H1 (cell line): Measurements from ENCODE around the gene PLEKHN1. TPM values are rescaled to one million over a fixed set of nuclear protein-coding genes. Genes with fewer than 3 reads are reported as not detected.

Experiments used
- ATF3 ChIP-seq: IDR thresholded peaks from 2 replicates; pipeline ENCODE4 v1.6.1; 2011; ENCODE audit warnings: low read depth, mild to moderate bottlenecking, low read length; ENCODE audit not compliant: insufficient read depth
- CBX8 ChIP-seq: fragments of 300-800, 300-1000 bp; sonication (generic); IDR thresholded peaks from 2 replicates; pipeline ENCODE4 v1.7.1; 2016; ENCODE audit warnings: low read depth, low read length, borderline replicate concordance
- CEBPB ChIP-seq: IDR thresholded peaks from 2 replicates; pipeline ENCODE4 v1.6.1; 2012; ENCODE audit warnings: low read depth, low read length
- JUN ChIP-seq: IDR thresholded peaks from 2 replicates; pipeline ENCODE4 v1.6.1; 2011; ENCODE audit warnings: low read depth, mild to moderate bottlenecking, improper control_type of control experiment, low read length
- JUND ChIP-seq: IDR thresholded peaks from 2 replicates; pipeline ENCODE4 v1.6.1; 2011; ENCODE audit warnings: mild to moderate bottlenecking, improper control_type of control experiment, low read length
- KDM1A ChIP-seq: fragments of 200-600, 300-600 bp; sonication (generic); IDR thresholded peaks from 2 replicates; pipeline ENCODE4 v1.7.1; 2016; ENCODE audit warnings: mild to moderate bottlenecking, low read length, borderline replicate concordance
- NRF1 ChIP-seq: IDR thresholded peaks from 2 replicates; pipeline ENCODE4 v1.6.1; 2011; ENCODE audit warnings: mild to moderate bottlenecking, low read depth, low read length, improper control_type of control experiment
- TAF7 ChIP-seq: optimal IDR thresholded peaks from 2 replicates; pipeline ENCODE3; 2011; ENCODE audit warnings: low read depth, mild to moderate bottlenecking, inconsistent platforms, low read length, moderate library complexity, borderline replicate concordance
- TBP ChIP-seq: IDR thresholded peaks from 2 replicates; pipeline ENCODE4 v1.6.1; 2011; ENCODE audit warnings: low read depth, low read length, improper control_type of control experiment
- polyA plus RNA-seq, 7 experiments: library from polyadenylated mRNA; depleted of rRNA in 3 of 7; stranded (reverse) in 5 of 7; unstranded in 2 of 7; fragments of >200 nt in 5 of 7; fragments of 200-250 nt in 2 of 7; gene quantifications; 1 replicate in 5 of 7; 2 replicates in 1 of 7; 4 replicates in 1 of 7; pipeline versions ENCODE4 v1.2.1 to v1.2.3, GENCODE V29; 2011 to 2013; ENCODE audit warnings: missing spikeins in 2 of 7, mixed read lengths in 2 of 7
- total RNA-seq: library from RNA; stranded (reverse); fragmentation: NEBNext Ultra II Directional; extraction: Animal tissue kit (Norgen Biotek cat#: 25700); gene quantifications from 2 replicates; pipeline ENCODE4 v1.2.1, GENCODE V29; 2021
- TF ChIP-seq, protein P1 (sequence below): IDR thresholded peaks from 2 replicates; pipeline ENCODE4 v1.6.1; 2012; ENCODE audit warnings: inconsistent platforms

PLEKHN1 gene
- total and polyA plus RNA-seq, 2 of the 8 experiments (the other 6 are each of a cell fraction or from before 2014, with no cell fraction given): 0.39 to 1.5 TPM

DNA sequence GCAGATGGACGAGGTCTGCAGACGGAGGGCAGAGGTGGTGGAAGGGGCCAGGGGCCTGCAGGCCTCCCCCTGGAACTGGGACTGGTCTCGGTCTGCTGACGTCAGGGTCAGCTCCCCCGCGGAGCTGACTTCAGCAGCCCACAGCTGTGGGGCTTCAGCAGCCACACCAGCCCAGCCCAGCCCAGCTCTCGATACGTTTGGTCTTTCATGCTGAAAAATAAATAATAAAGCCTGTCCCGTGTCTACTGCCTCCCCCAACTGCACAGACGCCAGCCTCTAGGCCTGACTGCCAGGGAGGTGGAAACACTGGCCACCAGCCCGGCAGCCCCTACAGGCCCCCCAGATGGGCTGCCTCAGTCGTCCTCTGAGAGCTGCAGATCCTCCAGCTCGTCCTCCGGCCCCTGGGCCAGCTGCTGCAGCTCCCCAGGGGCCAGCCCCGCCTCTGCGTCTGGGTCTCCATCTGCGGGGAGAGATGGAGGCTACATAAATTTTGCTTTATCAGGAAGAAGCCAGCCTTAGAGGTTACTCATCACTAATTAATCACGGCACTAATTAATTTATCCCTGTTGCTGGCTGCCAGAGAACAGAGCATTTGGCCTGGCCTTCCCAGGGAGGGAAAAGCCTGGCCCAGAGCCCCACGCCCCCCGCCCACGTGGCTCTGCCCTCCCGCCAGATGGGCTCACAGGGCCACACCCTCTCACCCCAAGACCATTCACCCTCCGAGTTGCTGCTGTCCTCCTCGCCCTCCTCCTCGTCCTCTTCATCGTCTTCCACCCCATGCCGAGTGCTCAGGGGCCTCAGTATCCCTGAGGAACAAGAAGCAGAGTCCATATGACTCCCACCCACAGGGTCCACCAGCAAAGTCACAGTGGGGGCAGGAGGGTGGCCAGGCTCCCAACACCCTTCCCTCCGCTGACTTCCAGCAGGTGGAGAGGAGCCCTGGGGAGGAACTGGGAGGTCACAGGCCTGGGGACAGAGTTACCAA is 21.6 kb upstream of the PLEKHN1 start (continued):
- TF ChIP-seq, protein P1, sequence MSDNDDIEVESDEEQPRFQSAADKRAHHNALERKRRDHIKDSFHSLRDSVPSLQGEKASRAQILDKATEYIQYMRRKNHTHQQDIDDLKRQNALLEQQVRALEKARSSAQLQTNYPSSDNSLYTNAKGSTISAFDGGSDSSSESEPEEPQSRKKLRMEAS: no peak
- TF ChIP-seq TBP: no peak
- no peak for TF ChIP-seq JUND
- TF ChIP-seq ATF3: no peak
- no peak for TF ChIP-seq CBX8
- no peak for TF ChIP-seq TAF7
- TF ChIP-seq JUN: no peak
- no peak for TF ChIP-seq KDM1A
- TF ChIP-seq CEBPB: no peak
- TF ChIP-seq NRF1: no peak
- TF ChIP-seq, all 59 proteins: peak for 0
